OCI-LY1 (cell line): ENCODE measurements around the gene FAM221B.

Source experiments
- H2AFZ ChIP-seq: fragments of 200-600 bp; sonication (generic), shearing (Covaris generic); 2 replicates; pipeline ENCODE4 v1.6.0; 2014; ENCODE audit warnings: antibody characterized with exemption, mild to moderate bottlenecking, low read length
- H3F3A ChIP-seq: fragments of 200-600 bp; sonication (generic), shearing (Covaris generic); 2 replicates; pipeline ENCODE4 v1.6.0; 2014; ENCODE audit warnings: mild to moderate bottlenecking, antibody characterized with exemption, low read length, moderate library complexity; ENCODE audit not compliant: insufficient read depth
- H3K27ac ChIP-seq: fragments of 200-600 bp; sonication (generic); 2 replicates; pipeline ENCODE4 v1.5.1; 2014; ENCODE audit warnings: low read length, mixed run types, mild to moderate bottlenecking, low read depth; ENCODE audit not compliant: poor library complexity, severe bottlenecking
- H3K27me3 ChIP-seq: fragments of 200-600 bp; sonication (generic); 2 replicates; pipeline ENCODE4 v1.6.0; 2014; ENCODE audit warnings: antibody characterized with exemption, mild to moderate bottlenecking, low read length, moderate library complexity; ENCODE audit not compliant: insufficient read depth
- H3K36me3 ChIP-seq: fragments of 200-600 bp; sonication (generic); 2 replicates; pipeline ENCODE4 v1.6.1; 2014; ENCODE audit warnings: mild to moderate bottlenecking, antibody characterized with exemption, low read length, moderate library complexity, mixed read lengths; ENCODE audit not compliant: insufficient read depth
- H3K4me1 ChIP-seq: fragments of 200-600 bp; sonication (generic); 2 replicates; pipeline ENCODE4 v1.5.1; 2014; ENCODE audit warnings: mild to moderate bottlenecking, low read length, moderate library complexity; ENCODE audit not compliant: insufficient read depth, severe bottlenecking
- H3K4me2 ChIP-seq: fragments of 200-600 bp; sonication (generic), shearing (Covaris generic); 2 replicates; pipeline ENCODE4 v1.6.1; 2014; ENCODE audit warnings: low read length
- H3K4me3 ChIP-seq: fragments of 200-600 bp; sonication (generic); 2 replicates; pipeline ENCODE4 v1.5.1; 2014; ENCODE audit warnings: low read length, low read depth, mild to moderate bottlenecking, mixed read lengths; ENCODE audit not compliant: poor library complexity, severe bottlenecking
- H3K79me2 ChIP-seq: fragments of 200-600 bp; shearing (Covaris generic); 2 replicates; pipeline ENCODE4 v1.6.1; 2016; ENCODE audit warnings: mixed run types, low read length, mixed read lengths; ENCODE audit not compliant: insufficient read depth
- H3K9ac ChIP-seq: fragments of 200-600 bp; sonication (generic), shearing (Covaris generic); 2 replicates; pipeline ENCODE4 v1.6.1; 2014; ENCODE audit warnings: mild to moderate bottlenecking, low read length, mixed read lengths
- H3K9me2 ChIP-seq: fragments of 200-600 bp; sonication (generic), shearing (Covaris generic); 2 replicates; pipeline ENCODE4 v1.6.1; 2014; ENCODE audit warnings: low read depth, mild to moderate bottlenecking, low read length, mixed read lengths
- H3K9me3 ChIP-seq: fragments of 200-600 bp; shearing (Covaris generic); 2 replicates; pipeline ENCODE4 v1.6.1; 2014; ENCODE audit warnings: low read length, mixed read lengths
- H4K20me1 ChIP-seq: fragments of 200-600 bp; sonication (generic), shearing (Covaris generic); 2 replicates; pipeline ENCODE4 v1.6.0; 2016; ENCODE audit warnings: mild to moderate bottlenecking, low read length; ENCODE audit not compliant: insufficient read depth
- EZH2 ChIP-seq: fragments of 200-600 bp; sonication (generic), shearing (Covaris generic); IDR thresholded peaks from 2 replicates; pipeline ENCODE4 v1.8.0; 2017; ENCODE audit warnings: borderline replicate concordance, mixed run types, mild to moderate bottlenecking, antibody characterized with exemption, low read length, moderate library complexity, mixed read lengths
- TF ChIP-seq, protein P1 (sequence below): fragments of 200-600 bp; sonication (generic), shearing (Covaris generic); IDR thresholded peaks from 2 replicates; pipeline ENCODE4 v1.5.1; 2017; ENCODE audit warnings: mild to moderate bottlenecking, antibody characterized with exemption, low read length, moderate library complexity, mixed read lengths

Gene FAM221B

DNA sequence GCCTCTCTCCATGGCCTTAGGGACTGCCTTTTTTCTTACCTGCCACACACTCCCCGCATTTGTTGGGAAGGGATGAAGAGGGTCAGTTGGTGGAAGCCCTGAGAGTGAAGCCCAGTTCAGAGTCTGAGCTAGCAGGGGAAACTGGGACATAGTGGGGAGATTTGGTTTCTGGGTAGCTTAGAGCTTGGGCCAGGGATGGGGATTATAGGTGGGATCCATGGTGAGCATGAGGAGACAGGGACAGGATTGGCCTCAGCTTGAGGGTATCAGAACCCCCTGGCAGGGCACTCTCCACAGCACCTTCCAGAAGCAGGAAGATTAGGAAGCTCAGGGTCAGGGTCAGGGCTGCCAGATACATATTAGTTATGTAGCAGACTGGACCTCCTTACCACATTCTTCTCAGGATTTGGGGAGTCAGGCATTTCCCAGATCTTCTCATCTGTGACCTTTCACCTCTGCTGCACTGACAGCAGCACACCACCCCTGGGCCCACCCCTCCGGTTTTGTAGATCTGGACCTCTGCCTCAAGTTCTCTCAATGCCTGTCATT is 23.8 kb upstream of the FAM221B start:
- Histone ChIP-seq H3K4me2 (no peak overlapping the region), H3K9me2 (no peaks in the 10 kb centered on the region), H3K4me1 (no peaks in the 10 kb centered on the region), H3K4me3 (no peak overlapping the region), H3F3A (no peaks in the 10 kb centered on the region), H4K20me1 (no peaks in the 10 kb centered on the region), H3K27me3 (no peaks in the 10 kb centered on the region), H3K9ac (no peak overlapping the region), H3K36me3 (no peaks in the 10 kb centered on the region), H3K9me3 (no peaks in the 10 kb centered on the region), H3K27ac (no peak overlapping the region), H3K79me2 (no peaks in the 10 kb centered on the region), H2AFZ (no peak overlapping the region)
- no peak for TF ChIP-seq EZH2
- TF ChIP-seq, protein P1, sequence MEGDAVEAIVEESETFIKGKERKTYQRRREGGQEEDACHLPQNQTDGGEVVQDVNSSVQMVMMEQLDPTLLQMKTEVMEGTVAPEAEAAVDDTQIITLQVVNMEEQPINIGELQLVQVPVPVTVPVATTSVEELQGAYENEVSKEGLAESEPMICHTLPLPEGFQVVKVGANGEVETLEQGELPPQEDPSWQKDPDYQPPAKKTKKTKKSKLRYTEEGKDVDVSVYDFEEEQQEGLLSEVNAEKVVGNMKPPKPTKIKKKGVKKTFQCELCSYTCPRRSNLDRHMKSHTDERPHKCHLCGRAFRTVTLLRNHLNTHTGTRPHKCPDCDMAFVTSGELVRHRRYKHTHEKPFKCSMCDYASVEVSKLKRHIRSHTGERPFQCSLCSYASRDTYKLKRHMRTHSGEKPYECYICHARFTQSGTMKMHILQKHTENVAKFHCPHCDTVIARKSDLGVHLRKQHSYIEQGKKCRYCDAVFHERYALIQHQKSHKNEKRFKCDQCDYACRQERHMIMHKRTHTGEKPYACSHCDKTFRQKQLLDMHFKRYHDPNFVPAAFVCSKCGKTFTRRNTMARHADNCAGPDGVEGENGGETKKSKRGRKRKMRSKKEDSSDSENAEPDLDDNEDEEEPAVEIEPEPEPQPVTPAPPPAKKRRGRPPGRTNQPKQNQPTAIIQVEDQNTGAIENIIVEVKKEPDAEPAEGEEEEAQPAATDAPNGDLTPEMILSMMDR, result no peak

DNA sequence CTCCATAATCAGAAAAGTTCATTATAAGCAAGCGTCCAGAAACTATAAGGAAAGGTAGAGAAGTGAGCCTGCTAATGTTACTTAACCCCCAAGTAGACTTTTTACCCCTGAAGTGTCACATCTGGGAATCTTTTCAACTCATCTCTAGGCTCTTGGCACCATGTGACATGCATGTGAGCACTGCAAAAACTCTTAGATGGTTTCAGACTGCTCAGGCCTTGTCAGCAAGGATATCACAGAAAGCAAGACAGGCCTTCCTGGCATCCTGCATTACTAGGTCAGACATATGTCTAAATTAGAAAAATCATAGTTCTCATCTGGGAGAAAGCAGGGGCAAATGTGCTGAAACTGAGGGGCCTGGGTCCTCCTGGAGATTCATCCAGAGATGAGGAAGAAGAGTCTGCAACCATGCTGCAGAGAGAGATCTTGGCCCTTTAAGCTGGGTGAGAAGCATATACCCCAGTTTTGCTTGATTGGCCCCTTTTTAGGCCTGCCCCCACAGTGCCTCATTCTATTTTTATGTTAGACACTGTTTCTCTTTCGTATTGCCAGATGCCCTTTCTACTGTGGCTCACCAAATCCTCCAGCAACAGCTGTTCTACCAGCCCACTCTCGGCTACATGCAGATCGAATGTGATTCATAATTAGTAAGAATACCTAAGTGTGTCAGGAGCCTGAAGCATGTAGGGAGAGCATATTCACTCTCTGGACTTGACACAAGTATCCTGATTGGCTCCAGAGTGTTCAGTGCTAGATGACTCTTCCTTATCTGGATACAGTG is 19.4 kb upstream of the FAM221B start:
- no peak for TF ChIP-seq EZH2
- TF ChIP-seq, protein P1, result no peak
- no peak overlapping the region for H3K4me3 ChIP-seq
- no peaks in the 10 kb centered on the region for H4K20me1 ChIP-seq
- no peaks in the 10 kb centered on the region for H3K79me2 ChIP-seq
- no peaks in the 10 kb centered on the region for H3F3A ChIP-seq
- no peak overlapping the region for H3K4me2 ChIP-seq
- no peak overlapping the region for H2AFZ ChIP-seq
- H3K9me2 ChIP-seq, result no peaks in the 10 kb centered on the region
- H3K4me1 ChIP-seq, result no peaks in the 10 kb centered on the region
- H3K9me3 ChIP-seq, result no peaks in the 10 kb centered on the region
- no peaks in the 10 kb centered on the region for H3K36me3 ChIP-seq
- H3K9ac ChIP-seq, result no peak overlapping the region
- no peak overlapping the region for H3K27ac ChIP-seq
- no peaks in the 10 kb centered on the region for H3K27me3 ChIP-seq

DNA sequence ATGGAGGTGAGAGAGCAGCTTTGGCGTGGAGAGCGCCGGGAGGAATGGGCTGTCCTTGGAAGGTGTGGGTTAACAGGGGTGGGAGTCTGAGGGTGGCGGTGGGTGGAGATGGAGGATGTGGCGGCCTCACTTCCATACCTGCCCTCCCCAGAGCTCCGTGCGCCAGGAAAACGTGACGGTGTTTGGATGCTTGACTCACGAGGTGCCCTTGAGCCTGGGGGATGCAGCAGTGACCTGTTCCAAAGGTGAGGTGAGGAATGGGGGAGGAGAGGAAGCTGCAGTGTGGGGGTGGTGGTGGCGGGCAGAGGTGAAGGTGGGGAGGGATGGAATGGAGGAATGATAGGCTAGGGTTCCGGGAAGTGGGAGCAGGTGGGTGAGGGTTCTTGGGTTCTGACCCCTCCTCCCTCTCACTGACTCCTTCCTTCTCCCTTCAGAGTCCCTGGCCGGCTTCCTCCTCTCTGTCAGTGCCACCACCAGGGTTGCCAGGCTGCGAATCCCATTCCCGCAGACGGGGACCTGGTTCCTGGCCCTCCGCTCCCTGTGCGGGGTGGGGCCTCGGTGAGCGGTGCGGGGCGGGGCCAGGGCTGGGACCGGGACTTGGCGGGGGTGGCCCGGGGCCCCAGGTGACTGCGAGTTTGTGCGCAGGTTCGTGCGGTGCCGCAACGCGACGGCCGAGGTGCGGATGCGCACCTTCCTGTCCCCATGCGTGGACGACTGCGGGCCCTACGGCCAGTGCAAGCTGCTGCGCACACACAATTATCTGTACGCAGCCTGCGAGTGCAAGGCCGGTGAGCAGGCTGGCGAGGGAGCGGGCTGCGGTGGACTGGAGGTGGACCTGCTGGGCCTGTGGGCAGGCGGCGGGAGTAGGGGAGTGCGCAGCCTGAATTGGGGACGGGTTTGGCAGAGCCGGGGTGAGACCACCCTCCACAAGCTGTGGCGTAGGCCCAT is 17.6 kb upstream of the FAM221B start:
- Histone ChIP-seq H3K4me2 (no peak overlapping the region), H3K79me2 (no peaks in the 10 kb centered on the region), H4K20me1 (no peaks in the 10 kb centered on the region), H3K9me3 (no peaks in the 10 kb centered on the region), H3F3A (no peaks in the 10 kb centered on the region), H3K27ac (no peak overlapping the region), H2AFZ (no peak overlapping the region), H3K9ac (no peak overlapping the region), H3K4me3 (no peak overlapping the region), H3K27me3 (no peaks in the 10 kb centered on the region), H3K4me1 (no peaks in the 10 kb centered on the region), H3K36me3 (no peaks in the 10 kb centered on the region), H3K9me2 (no peaks in the 10 kb centered on the region)
- TF ChIP-seq, protein P1, result no peak
- no peak for TF ChIP-seq EZH2
